ES-I3 (cell line): Measurements from ENCODE around the gene PARD3B.

Experiments used
- H3K36me3 ChIP-seq: 2 replicates; pipeline ENCODE4 v1.6.1; 2013; ENCODE audit warnings: mild to moderate bottlenecking, low read length, control low read depth, moderate library complexity; ENCODE audit not compliant: insufficient read depth
- H3K4me1 ChIP-seq: 2 replicates; pipeline ENCODE4 v1.6.1; 2013; ENCODE audit warnings: mild to moderate bottlenecking, control low read depth, low read length; ENCODE audit not compliant: insufficient read depth
- H3K9ac ChIP-seq: 2 replicates; pipeline ENCODE4 v1.6.1; 2013; ENCODE audit warnings: low read depth, mild to moderate bottlenecking, low read length, moderate library complexity
- H3K9me3 ChIP-seq: 2 replicates; pipeline ENCODE4 v1.6.1; 2013; ENCODE audit warnings: mild to moderate bottlenecking, low read length, moderate library complexity; ENCODE audit not compliant: control insufficient read depth, insufficient read depth

Gene PARD3B

DNA sequence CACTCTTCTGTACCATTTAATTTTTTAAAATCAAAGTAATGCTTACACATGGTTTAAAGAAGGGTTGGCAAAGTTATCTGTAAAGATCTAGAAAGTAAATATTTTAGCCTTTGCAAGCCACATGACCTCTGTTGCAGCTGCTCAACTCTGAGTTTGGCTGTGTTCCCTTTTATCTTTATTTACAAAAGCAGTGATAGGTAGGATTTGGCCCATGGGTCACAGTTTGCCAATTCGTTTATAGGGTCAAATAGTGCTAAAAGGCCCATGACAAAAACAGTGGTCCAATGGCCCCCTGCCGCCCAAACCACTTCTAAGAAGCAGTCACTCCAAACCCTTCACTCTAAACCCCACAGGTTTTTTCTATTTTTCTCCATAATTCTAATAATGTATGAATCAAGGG is 124.8 kb downstream of the PARD3B start:
- peaks cover 26% of the 10 kb centered on the region for H3K4me1 ChIP-seq
- H3K36me3 ChIP-seq: no peaks in the 10 kb centered on the region
- no peak overlapping the region for H3K9ac ChIP-seq
- no peaks in the 10 kb centered on the region for H3K9me3 ChIP-seq

DNA sequence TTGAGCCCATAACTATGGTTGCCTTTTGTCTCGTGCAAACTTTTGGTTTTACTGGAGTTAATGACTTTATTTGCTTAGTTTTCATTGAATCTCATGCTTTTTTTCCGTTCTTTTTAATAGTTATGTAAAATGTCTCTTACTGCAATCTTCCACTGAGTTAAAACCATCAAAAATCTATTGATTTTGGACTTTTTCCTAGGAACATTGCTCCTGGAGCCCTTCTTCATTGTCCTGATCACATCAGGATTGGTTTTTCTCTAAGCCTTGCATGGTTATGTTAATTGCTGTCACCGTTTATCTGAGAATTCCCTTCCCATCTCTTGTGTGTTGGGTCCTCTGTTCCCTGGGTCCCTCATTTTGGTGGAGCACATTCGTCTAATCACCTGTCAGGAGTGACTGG is 125.5 kb downstream of the PARD3B start:
- Histone ChIP-seq H3K9ac (no peak overlapping the region), H3K36me3 (no peaks in the 10 kb centered on the region)

DNA sequence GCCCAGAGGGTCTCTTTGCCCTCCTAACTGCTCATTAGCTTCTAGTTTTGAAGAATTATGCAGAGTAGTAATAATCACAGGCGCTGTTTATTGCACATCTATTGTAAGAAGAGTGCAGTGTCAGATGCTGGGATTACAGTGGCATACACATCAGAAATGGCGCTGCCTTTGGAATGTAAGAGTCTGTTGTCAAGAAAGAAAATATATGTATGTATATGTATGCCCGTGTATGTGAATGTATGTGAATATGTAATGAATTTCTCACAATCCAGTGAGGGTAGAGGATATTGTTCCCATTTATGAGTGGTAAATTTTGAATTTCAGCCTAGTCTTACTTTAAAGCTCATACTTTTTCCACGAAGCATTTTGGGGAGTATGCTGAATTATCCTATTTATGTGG is 127.5 kb downstream of the PARD3B start:
- no peaks in the 10 kb centered on the region for H3K9me3 ChIP-seq
- H3K4me1 ChIP-seq: peaks cover 18% of the 10 kb centered on the region
- no peaks in the 10 kb centered on the region for H3K36me3 ChIP-seq
- H3K9ac ChIP-seq: no peak overlapping the region

More for the DNA sequence above, 125.5 kb downstream of the PARD3B start:
- Histone ChIP-seq H3K9me3 (no peaks in the 10 kb centered on the region), H3K4me1 (peaks cover 20% of the 10 kb centered on the region)

DNA sequence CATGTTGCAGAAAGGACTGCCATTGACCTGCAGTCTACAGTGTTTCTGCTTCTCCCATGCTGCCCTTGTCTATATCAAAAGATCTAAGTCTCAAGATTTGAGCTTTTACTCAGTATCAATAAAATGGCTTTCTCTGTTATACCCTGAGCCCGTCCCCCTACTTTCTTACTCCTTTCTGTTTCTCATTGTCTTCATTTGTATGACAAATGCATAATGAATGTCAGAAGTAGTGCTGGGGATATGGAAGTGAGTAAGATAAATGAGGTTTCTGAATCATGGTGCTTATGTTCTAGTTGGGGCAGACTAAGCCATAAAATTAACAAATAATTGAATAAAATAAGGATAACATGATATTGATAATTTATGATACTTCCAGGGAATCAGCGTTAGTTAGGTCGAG is 128.6 kb downstream of the PARD3B start:
- H3K9me3 ChIP-seq: no peaks in the 10 kb centered on the region

DNA sequence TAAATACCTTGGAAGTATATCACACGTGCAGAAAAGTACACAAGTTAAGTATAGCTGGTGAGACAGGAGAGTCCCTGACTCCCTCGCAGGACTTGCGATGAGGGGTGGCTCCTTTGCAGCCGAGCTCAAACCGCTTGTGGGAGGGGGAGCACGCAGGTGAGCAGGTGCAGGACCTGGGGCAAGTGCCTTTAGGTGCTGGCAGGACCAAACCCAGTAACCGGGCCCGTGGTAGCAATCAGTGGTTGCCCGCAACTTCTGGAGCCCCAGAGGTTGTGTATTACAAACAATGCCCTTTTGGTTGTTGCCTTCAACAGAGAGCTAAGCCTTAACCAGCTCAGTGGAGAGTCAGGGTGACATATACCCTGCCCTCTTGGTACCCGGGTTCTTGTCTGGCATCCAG is 132.8 kb downstream of the PARD3B start:
- Histone ChIP-seq H3K36me3 (no peaks in the 10 kb centered on the region), H3K9ac (no peak overlapping the region), H3K9me3 (no peaks in the 10 kb centered on the region), H3K4me1 (peaks cover 11% of the 10 kb centered on the region)

More for the DNA sequence above, 128.6 kb downstream of the PARD3B start:
- Histone ChIP-seq H3K4me1 (peaks cover 18% of the 10 kb centered on the region), H3K9ac (no peak overlapping the region), H3K36me3 (no peaks in the 10 kb centered on the region)

DNA sequence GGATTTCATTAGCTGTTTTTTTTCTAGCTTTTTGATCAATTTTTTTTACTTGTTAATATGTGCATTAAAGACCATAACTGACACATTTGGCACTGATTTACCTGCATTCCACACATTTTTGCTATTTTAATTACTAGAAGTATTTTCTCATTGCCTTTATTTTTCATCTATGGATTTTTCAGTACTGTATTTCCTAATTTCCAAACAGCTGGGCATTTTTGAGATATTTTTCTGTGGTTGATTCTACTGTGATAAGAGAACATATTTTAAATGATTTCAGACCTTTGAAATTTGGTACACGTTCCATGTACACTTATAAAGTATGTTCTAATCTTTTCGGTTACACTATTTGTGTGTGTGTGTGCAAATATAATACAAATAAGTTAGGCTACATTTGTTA is 135.3 kb downstream of the PARD3B start:
- no peaks in the 10 kb centered on the region for H3K9me3 ChIP-seq
- no peak overlapping the region for H3K9ac ChIP-seq
- H3K36me3 ChIP-seq: no peaks in the 10 kb centered on the region
- H3K4me1 ChIP-seq: no peaks in the 10 kb centered on the region; the same call in 1 of the 2 replicates

DNA sequence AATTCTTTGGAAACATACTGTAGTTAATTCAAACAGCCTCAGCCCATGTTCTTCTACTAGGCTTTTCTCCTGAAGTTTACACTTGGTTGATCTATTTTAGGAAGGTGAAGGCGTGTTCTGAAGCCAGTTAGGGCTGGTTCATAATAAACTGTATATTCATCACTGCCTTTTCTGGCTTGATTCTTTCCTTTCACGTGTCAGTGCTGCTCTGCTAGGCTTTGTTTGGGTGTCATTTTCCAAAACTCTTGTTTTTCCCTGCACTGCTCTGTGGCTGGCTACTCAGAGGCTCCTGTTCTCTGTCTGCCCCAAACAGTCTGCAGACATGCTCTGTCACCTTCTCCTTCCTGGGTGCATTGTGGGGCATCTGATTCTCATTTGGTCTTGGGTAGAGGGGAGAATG is 136.1 kb downstream of the PARD3B start:
- H3K9ac ChIP-seq: no peak overlapping the region
- no peaks in the 10 kb centered on the region; the same call in 1 of the 2 replicates for H3K4me1 ChIP-seq
- H3K36me3 ChIP-seq: no peaks in the 10 kb centered on the region
- H3K9me3 ChIP-seq: no peaks in the 10 kb centered on the region

DNA sequence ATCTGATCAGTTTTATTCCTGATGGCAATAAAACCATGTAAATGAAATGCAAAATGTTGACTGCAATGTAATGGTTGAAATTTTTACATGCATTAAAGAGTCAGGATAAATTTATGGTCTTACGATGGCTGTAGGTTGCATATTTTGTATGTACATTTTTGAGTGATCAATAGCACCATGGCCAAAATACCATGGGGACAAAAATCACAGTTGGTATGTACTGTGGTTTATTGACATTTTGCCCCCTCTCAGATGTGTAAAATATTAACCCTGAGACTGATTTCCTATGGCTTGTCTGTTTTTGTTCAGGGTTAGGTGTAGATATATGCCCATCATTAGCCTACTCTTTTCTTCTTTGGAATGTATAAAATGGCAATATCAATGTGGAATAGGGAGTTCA is 138.1 kb downstream of the PARD3B start:
- no peak overlapping the region for H3K9ac ChIP-seq

DNA sequence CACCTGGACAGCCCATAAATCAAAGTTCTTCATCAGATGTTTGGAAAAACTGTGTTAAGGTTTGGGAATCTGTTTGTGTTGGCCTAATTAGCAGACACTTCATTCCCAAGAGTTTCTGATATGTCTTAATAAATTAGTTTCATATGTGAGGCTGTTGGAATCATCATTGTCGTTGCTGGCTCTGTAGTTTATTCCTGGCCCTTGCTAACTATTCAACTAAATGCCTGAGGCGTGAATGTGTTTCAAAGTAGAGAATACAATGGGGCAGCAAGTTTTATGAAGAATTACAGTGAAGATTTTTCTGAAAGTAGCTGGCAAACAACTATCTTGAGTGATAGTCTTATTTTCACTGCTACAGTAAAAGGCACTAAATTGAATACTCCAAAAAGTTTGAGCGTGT is 141.1 kb downstream of the PARD3B start:
- no peaks in the 10 kb centered on the region for H3K9me3 ChIP-seq
- no peak overlapping the region for H3K9ac ChIP-seq
- no peaks in the 10 kb centered on the region for H3K36me3 ChIP-seq
- H3K4me1 ChIP-seq: no peaks in the 10 kb centered on the region; the same call in 1 of the 2 replicates

More for the DNA sequence above, 138.1 kb downstream of the PARD3B start:
- no peaks in the 10 kb centered on the region; the same call in 1 of the 2 replicates for H3K4me1 ChIP-seq
- no peaks in the 10 kb centered on the region for H3K36me3 ChIP-seq
- no peaks in the 10 kb centered on the region for H3K9me3 ChIP-seq

DNA sequence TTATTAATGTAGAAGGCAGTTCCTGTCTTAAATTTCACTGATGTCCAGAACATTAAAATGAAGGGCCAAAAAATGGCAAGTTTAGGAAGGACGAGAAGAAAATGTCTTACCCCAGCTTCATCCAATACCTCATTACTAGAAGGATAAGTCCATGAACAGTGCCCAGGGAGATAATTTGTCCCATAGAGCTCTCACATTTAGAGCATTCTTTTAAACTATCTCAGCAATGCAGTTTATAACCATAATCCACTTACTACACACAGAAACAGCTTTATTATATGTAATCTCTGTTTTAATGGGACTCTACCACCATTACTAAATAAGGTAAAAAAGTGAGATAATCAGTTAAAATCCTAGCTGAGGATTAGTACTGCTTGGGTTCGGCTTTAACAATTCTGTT is 142.5 kb downstream of the PARD3B start:
- no peaks in the 10 kb centered on the region for H3K9me3 ChIP-seq
- no peaks in the 10 kb centered on the region for H3K4me1 ChIP-seq
- H3K9ac ChIP-seq: no peak overlapping the region
- no peaks in the 10 kb centered on the region for H3K36me3 ChIP-seq

DNA sequence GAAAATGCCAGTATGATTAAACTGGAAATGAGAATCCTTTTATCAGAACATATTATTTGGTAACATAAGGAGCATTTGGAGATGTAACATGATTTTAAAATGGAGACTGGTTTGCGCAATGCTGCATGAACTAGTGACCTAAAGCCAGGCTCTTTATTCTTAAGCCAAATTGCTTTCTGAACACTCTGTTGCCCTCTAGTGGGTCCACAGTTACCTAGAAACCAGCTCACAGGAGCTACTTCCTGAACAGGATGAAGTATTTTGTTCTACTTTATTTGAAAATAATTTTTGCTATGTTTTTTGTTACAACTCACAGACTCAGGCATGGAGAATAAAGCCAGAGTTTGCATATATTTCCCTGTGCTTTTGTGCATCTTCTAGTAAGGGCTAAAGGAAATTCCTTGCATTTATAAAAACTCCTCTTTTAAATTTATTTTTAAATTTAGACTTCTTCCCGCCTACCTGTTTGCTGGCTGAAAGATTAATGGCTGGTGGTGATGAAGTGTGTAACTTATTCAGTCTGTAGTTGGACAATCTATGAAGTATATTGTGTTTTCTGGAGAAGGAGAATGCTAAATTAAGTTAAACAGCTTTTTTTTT is 146.7 kb downstream of the PARD3B start:
- no peaks in the 10 kb centered on the region for H3K36me3 ChIP-seq
- no peak overlapping the region for H3K9ac ChIP-seq
- 0 out of 2 replicates have a peak, but pooled peaks cover 4% of the 10 kb centered on the region for H3K4me1 ChIP-seq
- no peaks in the 10 kb centered on the region for H3K9me3 ChIP-seq

DNA sequence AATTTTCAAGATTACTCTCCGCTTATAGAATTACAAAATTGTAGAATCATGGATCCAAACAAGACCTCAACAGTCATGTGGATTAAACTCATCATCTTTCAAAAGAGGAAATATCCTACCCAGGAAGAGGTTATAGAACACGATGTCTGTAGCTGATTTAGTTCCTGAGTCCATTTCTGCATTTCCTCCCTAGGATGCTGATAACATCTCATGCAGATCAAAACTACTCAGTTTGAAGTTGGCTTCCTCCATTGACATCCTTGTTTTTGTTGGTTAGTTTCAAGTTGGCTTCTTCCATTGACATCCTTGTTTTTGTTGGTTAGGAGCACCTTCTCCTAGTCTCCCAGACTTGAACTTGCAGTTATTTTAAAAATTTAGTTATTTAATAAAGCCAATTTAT is 147.5 kb downstream of the PARD3B start:
- H3K36me3 ChIP-seq: no peaks in the 10 kb centered on the region

DNA sequence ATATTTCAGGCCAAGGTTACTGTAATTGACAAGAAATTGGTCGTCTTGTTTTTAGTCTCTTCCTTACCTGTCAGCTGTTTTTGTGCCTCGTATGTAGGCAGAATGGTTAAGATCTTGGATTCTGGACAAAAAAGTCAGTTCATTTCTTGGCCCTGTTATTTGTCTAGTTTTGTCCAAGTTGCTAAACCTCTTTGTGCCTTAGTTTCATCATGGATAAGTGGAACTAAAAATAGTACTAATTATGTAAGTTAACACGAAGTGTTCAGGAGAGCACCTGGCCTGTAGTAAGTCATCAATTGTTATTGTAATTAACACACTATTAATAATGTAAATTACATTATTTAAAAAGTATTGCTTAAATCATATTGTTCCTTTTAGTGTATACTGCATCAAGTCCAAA is 148.0 kb downstream of the PARD3B start:
- Histone ChIP-seq H3K9ac (no peak overlapping the region), H3K36me3 (no peaks in the 10 kb centered on the region), H3K9me3 (no peaks in the 10 kb centered on the region), H3K4me1 (0 out of 2 replicates have a peak, but pooled peaks cover 4% of the 10 kb centered on the region)

More for the DNA sequence above, 147.5 kb downstream of the PARD3B start:
- no peak overlapping the region for H3K9ac ChIP-seq
- no peaks in the 10 kb centered on the region for H3K9me3 ChIP-seq
- H3K4me1 ChIP-seq: 0 out of 2 replicates have a peak, but pooled peaks cover 4% of the 10 kb centered on the region

DNA sequence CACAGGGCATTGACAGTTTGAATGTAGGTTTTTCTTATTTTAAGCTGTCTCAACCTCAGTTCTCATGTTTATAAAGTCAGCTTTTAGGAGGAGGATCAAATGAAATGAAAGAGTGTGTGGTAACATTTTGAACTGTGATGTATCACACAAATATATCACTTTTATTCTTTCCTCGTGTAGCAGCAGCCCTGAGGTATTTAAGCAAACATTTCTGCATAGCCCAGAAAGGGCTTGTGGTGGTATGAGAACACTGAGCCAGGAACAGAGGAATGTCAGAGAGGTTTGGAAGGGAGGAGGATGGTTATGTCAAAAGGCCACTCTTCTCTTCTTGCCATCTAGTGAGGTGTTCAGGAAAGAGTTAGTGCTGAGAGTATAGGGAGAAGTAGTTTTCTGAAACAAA is 150.2 kb downstream of the PARD3B start:
- no peaks in the 10 kb centered on the region for H3K9me3 ChIP-seq
- 0 out of 2 replicates have a peak, but pooled peaks cover 4% of the 10 kb centered on the region for H3K4me1 ChIP-seq
- no peak overlapping the region for H3K9ac ChIP-seq
- no peaks in the 10 kb centered on the region for H3K36me3 ChIP-seq

DNA sequence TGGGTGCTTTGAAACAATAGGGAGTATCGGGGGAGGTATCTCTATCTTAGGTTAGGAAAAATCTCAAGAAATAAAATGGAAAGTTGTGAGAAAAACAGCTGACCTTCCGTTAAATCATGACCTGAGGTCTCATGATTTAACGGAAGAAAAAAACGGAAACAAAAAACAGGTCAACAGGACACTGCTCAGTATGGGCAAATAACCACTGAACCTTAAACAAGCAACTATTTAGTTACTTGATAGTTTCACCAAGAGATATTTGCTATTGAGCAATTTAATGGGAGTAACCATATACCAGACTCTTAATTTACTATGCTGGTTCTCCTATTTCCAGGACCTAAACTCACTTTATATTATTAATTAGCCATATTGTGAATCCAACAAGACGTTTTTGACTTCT is 150.8 kb downstream of the PARD3B start:
- H3K9ac ChIP-seq: no peak overlapping the region
- no peaks in the 10 kb centered on the region for H3K9me3 ChIP-seq
- 0 out of 2 replicates have a peak, but pooled peaks cover 4% of the 10 kb centered on the region for H3K4me1 ChIP-seq
- H3K36me3 ChIP-seq: no peaks in the 10 kb centered on the region
